ENCODE measurements around the gene DZIP3. TPM values are rescaled to one million over a fixed set of nuclear protein-coding genes. Genes with fewer than 3 reads are reported as not detected.
"Not testable (repeated sequence)": the region's sequence is repeated elsewhere in the genome, so short reads cannot be mapped to it uniquely, and the experiment has no call there.

The DZIP3 gene
- total RNA-seq, 2 donors from 2014 or later, result 6.8 to 8.5 TPM

GRCh38 chr3:108608750-108609149 lies 19.2 kb downstream of the DZIP3 start:
- no peak overlapping the region for H3K9ac ChIP-seq (ENCODE audit: low read depth in 2 of 2, low read length in 2 of 2)
- H3K9me3 ChIP-seq, result no peaks in the 10 kb centered on the region
- H3K27ac ChIP-seq, result no peak overlapping the region
- H3K36me3 ChIP-seq, result no peaks in the 10 kb centered on the region
- H3K4me3 ChIP-seq, result no peak overlapping the region
- DNase-seq, result no peak
- intact Hi-C loops (cut with DNase I), result no loop called here
- H3K27me3 ChIP-seq, result no peaks in the 10 kb centered on the region
- no peak for TF ChIP-seq CTCF (IDR thresholded peaks at IDR 0.05)
- no peaks in the 10 kb centered on the region for H3K4me1 ChIP-seq

- Histone ChIP-seq H3K27me3 (no peaks in the 10 kb centered on the region), H3K4me3 (no peak overlapping the region), H3K27ac (no peak overlapping the region), H3K9ac (ENCODE audit: low read depth in 2 of 2, low read length in 2 of 2) (no peak overlapping the region), H3K36me3 (no peaks in the 10 kb centered on the region), H3K9me3 (no peaks in the 10 kb centered on the region), H3K4me1 (no peaks in the 10 kb centered on the region)
- DNase-seq, result no peak
- intact Hi-C loops (cut with DNase I), result no loop called here
- TF ChIP-seq CTCF (IDR thresholded peaks at IDR 0.05), result no peak
These were observed 21.1 kb downstream of the DZIP3 start for GRCh38 chr3:108610651-108611050.

GRCh38 chr3:108616090-108616489 lies 26.6 kb downstream of the DZIP3 start:
- intact Hi-C loops (cut with DNase I), result not testable (repeated sequence)

GRCh38 chr3:108620250-108620649 lies 30.7 kb downstream of the DZIP3 start:
- intact Hi-C loops (cut with DNase I), result no loop called here
- Histone ChIP-seq H3K4me3 (no peak overlapping the region), H3K27ac (no peak overlapping the region), H3K9ac (ENCODE audit: low read depth in 2 of 2, low read length in 2 of 2) (no peak overlapping the region), H3K27me3 (no peaks in the 10 kb centered on the region), H3K9me3 (no peaks in the 10 kb centered on the region), H3K4me1 (no peaks in the 10 kb centered on the region), H3K36me3 (no peaks in the 10 kb centered on the region)
- DNase-seq, result no peak
- no peak for TF ChIP-seq CTCF (IDR thresholded peaks at IDR 0.05)

More at GRCh38 chr3:108616090-108616489, 26.6 kb downstream of the DZIP3 start:
- not testable (repeated sequence) for H3K9me3 ChIP-seq; H3K9ac ChIP-seq (ENCODE audit: low read depth in 2 of 2, low read length in 2 of 2); H3K27me3 ChIP-seq; DNase-seq; H3K4me3 ChIP-seq; H3K36me3 ChIP-seq; H3K4me1 ChIP-seq; H3K27ac ChIP-seq

GRCh38 chr3:108623504-108623903 lies 34.0 kb downstream of the DZIP3 start:
- TF ChIP-seq CTCF (IDR thresholded peaks at IDR 0.05), result no peak
- intact Hi-C loops (cut with DNase I), result no loop called here
- H3K27ac ChIP-seq, result no peak overlapping the region
- H3K27me3 ChIP-seq, result no peaks in the 10 kb centered on the region
- no peak overlapping the region for H3K9ac ChIP-seq (ENCODE audit: low read depth in 2 of 2, low read length in 2 of 2)
- no peak overlapping the region for H3K4me3 ChIP-seq
- no peak for DNase-seq
- no peaks in the 10 kb centered on the region for H3K36me3 ChIP-seq
- H3K4me1 ChIP-seq, result no peaks in the 10 kb centered on the region
- H3K9me3 ChIP-seq, result no peaks in the 10 kb centered on the region

- Histone ChIP-seq H3K27me3 (no peaks in the 10 kb centered on the region), H3K36me3 (no peaks in the 10 kb centered on the region), H3K4me3 (no peak overlapping the region), H3K9me3 (no peaks in the 10 kb centered on the region), H3K27ac (no peak overlapping the region), H3K9ac (ENCODE audit: low read depth in 2 of 2, low read length in 2 of 2) (no peak overlapping the region), H3K4me1 (no peaks in the 10 kb centered on the region)
- no peak for DNase-seq
- intact Hi-C loops (cut with DNase I), result no loop called here
- no peak for TF ChIP-seq CTCF (IDR thresholded peaks at IDR 0.05)
These were observed 40.5 kb downstream of the DZIP3 start for GRCh38 chr3:108629974-108630373.
